Iris pigment epithelial cell (primary cell): ENCODE results near the gene IKBKE.
A peak's percentile ranks its signal among the peaks of the same experiment; 100 is the strongest.

Source experiments
- DNase-seq: peaks from one replicate; pipeline ENCODE4 v3.0.0-alpha.2; 2011; ENCODE audit warnings: low read depth

Gene IKBKE

GRCh38 chr1:206455289-206455665 is 15.0 kb upstream of the IKBKE start:
- no peak for DNase-seq

GRCh38 chr1:206455666-206456344 is 14.5 kb upstream of the IKBKE start:
- peak; percentile 52 for DNase-seq

- peak; percentile 57 for DNase-seq
Observed at GRCh38 chr1:206456577-206457370, 13.5 kb upstream of the IKBKE start.

- peak; percentile 62 for DNase-seq
Observed at GRCh38 chr1:206457408-206458120, 12.7 kb upstream of the IKBKE start.

- no peak for DNase-seq
Observed at GRCh38 chr1:206459703-206460102, 10.6 kb upstream of the IKBKE start.

GRCh38 chr1:206460836-206461426 is 9.3 kb upstream of the IKBKE start:
- no peak for DNase-seq

- peak; percentile 72 for DNase-seq
Observed at GRCh38 chr1:206461602-206462455, 8.4 kb upstream of the IKBKE start.

GRCh38 chr1:206463137-206463536 is 7.1 kb upstream of the IKBKE start:
- no peak for DNase-seq

GRCh38 chr1:206463911-206464310 is 6.4 kb upstream of the IKBKE start:
- DNase-seq = no peak

GRCh38 chr1:206464456-206464964 is 5.8 kb upstream of the IKBKE start:
- peak; percentile 98 for DNase-seq

GRCh38 chr1:206465951-206466350 is 4.3 kb upstream of the IKBKE start:
- no peak for DNase-seq

- DNase-seq = no peak
Observed at GRCh38 chr1:206466840-206467649, 3.2 kb upstream of the IKBKE start.

- DNase-seq = peak; percentile 65
Observed at GRCh38 chr1:206467915-206468314, 2.4 kb upstream of the IKBKE start.

- DNase-seq = no peak
Observed at GRCh38 chr1:206468571-206468970, 1.7 kb upstream of the IKBKE start.

- no peak for DNase-seq
Observed at GRCh38 chr1:206469411-206469932, 804 bp upstream of the IKBKE start.

GRCh38 chr1:206470692-206471414 is 577 bp downstream of the IKBKE start:
- DNase-seq = peak; percentile 91

GRCh38 chr1:206471415-206471801 is 1.1 kb downstream of the IKBKE start:
- no peak for DNase-seq

GRCh38 chr1:206472024-206472423 is 1.7 kb downstream of the IKBKE start:
- no peak for DNase-seq

- DNase-seq = peak; percentile 96
Observed at GRCh38 chr1:206472454-206472853, 2.2 kb downstream of the IKBKE start.

- no peak for DNase-seq
Observed at GRCh38 chr1:206472886-206473285, 2.6 kb downstream of the IKBKE start.
